Stimulated activated CD8-positive, alpha-beta memory T cell treated with anti-CD3 and anti-CD28 coated beads, Interleukin-2, amount 100 ng/mL, for 1 hour (primary cell): Measurements from ENCODE around the gene HOATZ.

Experiments
- DNase-seq, 2 donors: peaks; one replicate each; pipeline ENCODE4 v3.0.0-alpha.2; 2020; ENCODE audit warnings: low read depth in 2 of 2

HOATZ gene

DNA sequence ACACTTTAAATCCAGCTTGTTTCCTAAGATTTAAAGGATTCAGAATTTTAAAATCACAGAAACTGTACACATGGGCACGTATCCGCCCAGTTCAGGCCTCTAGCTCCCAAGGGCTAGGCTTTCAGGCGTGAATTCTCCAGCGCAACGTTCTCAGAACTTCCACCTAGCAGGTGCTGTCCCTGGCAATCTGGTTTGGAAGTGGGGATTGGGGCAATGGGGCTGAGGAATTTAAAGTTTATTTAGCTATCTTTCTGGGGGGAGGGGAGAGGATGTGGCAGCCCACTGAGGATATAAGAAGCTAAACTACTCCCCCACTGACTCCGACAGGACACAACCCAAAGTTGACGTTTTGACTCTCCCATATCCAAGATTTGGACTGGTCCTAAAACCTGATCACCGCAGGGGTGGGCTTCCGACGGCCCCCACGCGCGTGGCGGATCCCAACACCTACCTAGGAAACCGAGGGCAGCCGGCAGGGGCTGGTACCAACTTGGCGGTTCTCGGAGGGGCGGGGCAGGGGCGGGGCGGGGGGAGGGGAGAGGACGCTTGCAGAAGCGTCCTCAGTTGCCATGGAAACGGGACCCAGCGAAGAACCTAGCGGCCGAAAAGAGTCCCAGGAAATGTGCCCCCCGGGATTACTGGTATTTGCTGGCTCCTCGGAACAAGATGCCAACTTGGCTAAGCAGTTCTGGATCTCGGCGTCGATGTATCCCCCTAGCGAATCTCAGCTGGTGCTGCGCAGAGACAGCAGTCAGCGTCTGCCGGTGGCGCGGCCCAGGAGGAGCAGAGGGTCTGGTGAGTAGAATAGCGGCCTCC lies at the start of gene HOATZ:
Gene HOATZ, plus strand, starts transcription at position 563 of the 816 bp plus-strand sequence. Its CDS starts 7 bp downstream, at position 570.
- no peak for DNase-seq

DNA sequence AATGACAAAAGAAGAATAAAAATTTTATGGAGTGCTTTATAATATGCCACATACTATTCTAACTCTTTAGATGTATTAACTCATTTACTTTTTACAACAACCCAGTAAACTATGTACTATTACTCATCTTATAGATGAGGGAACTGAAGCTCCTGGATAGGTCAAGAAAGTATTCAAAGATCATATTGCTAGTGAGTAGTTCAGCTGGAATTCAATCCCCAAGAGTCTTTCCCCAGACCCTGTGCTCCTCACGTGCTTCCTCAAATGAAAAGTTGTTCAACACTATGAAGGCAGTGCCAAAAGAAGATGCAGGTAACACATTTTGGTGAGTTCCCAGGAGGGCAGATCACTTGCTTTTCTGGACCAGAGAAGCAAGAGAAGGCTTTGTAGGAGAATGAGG lies 49.2 kb upstream of the HOATZ start:
- DNase-seq = no peak

DNA sequence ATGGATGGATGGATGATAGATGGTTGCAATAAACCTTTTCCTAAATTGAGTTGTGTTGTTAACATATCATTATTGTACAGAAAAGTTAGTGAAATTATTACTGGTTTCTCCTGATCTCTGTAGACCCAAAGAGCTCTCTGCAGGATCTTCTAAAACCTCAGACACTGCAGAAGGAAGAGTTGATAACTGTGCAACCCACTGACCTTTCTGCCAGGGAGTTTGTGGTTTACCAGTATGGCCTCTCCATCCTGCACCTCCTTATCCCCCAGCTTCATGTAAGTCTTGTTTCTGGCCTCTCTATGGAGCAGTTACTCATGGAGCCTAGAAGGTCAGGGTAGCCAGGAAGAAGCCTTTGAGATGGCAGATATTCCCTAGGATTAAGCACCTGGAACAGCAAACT lies 48.0 kb upstream of the HOATZ start:
- no peak for DNase-seq

DNA sequence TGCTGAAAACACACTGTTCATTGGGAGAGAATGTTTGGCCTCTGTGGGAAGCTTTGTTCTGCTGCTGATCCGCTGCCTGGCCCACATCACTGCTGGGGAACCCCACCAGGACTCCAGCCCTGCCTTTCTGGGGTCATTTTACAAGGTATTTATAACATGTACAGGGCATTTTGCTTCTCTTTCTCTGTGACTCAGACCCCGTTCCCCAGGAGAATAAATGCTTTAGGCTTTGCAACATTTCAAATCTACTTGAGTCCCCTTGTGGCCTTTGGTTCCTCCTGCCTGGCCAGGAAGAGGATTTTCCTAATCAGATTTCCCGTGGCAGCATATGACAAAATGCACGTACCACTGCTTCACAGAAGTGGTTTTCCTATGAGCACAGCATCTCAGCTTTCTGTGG lies 45.4 kb upstream of the HOATZ start:
- no peak for DNase-seq

DNA sequence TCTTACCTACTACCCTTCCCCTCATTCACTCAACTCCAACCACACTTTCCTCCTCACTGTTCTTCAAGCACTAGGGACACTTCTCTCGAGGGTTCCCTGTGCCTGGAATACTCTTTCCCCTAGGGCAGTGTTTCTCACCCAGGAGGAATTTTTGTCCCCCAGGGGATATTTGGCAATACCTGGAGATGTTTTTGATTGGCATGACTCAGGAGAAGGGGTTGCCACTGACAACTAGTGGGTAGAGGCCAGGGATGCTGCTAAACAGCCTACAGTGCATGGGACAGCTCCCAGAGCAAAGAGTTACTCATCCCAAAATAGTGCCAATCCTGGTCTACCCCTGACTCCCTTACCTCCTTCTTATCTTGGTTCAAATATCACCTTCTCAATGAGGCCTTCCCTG lies 42.4 kb upstream of the HOATZ start:
- DNase-seq = no peak

DNA sequence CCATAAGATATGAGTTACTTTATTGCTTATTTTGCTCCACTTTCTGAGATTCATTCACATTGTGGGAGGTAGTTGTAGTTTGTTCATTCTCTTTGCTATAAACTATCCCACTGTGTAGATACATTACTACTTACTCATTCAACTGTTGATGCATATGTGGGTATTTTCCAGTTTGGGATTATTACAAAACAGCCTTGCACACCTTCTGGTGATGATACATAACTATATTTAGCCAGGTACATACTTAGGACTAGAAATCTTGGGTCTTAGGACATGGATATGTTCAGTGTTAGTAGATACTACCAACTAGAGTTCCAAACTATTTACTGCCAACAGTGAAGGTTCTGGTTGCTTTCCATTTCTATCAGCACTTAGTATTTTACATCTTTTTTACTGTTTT lies 40.1 kb upstream of the HOATZ start:
- DNase-seq = no peak

DNA sequence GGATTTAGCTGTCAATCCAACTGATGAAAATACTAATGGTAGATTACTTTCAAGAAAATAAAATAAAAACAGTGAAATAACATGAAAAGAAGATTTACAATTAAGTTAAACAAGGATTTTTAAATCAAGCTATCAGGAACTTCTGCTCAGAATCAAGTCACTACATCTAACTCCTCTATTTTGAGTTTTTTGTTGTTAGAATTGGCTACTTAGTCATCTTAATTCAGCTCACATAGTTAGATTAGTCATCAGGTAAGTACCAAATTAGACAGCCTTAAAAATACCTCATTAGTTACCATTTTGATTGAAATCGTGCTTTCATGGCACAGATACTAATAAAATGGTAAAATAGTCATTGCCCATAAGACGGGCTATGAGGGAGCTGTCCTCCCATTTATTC lies 38.2 kb upstream of the HOATZ start:
- DNase-seq = no peak

DNA sequence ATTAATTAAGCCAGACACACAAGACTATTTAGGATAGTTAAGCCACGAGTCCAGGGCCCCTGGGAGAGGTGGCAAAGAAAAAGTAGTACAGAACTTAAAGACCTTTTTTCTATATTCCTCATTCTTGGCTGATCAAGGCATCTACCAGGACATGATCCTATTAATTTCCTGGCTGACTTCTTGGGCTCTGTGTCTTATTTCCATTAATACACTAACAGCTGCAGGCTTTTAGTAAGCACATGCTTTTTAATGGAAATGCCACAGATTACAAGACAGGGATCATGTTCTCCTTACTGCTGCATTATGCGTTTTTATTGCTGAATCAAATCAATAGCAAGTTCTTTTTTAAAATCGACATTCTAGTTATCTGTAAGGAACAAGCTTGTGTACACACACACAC lies 37.6 kb upstream of the HOATZ start:
- no peak for DNase-seq

DNA sequence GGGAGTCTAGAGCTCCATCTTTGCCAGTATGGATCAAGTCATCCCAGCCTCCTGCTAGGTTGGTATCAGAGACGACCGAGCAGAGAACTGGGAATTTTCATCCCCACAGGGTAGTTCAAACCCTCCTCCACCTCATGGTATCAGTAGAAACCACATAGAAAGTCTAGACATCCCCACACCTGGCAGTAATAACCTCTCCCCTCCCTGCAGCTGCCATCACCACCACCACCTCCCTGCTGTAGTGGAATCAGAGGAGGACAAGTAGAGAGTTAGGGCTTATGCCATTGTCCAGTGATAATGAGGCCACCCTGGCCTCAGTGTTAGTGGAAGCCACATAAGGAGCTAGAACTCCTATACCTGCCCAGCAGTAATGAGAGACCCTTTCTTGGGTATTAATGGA lies 36.7 kb upstream of the HOATZ start:
- DNase-seq = no peak

DNA sequence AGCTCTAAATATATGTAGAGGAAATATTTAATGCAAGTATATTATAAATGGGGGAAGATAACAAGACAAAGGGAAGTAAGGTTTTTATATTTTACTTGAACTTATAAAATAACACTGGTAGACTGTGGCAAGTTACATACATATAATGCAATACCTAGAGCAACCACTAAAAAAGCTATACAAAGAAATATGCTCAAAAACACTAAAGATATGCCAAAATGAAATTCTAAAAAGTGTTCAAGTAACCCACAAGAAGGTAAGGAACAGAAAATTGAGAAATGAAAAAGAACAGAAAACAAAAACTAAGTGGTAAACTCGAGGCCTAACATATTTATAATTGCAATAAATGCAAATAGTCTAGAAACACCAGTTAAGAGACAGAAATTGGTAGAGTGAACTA lies 34.9 kb upstream of the HOATZ start:
- DNase-seq = no peak

DNA sequence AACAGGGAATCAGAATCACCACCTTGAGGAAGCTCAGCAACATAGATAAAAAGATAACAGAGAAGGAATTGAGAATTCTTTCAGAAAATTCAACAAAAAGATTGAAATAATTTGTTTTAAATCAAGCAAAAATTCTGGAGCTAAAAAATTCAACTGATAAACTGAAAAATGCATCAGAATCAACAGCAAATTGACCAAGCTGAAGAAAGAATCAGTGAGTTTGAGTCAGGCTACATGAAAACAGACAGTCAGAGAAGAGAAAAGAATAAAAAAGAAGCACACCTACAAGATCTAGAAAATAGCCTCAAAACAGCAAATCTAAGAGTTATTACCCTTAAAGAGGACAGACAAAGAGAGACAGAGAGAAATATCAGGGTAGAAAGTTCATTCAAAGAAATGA lies 31.1 kb upstream of the HOATZ start:
- DNase-seq = no peak

DNA sequence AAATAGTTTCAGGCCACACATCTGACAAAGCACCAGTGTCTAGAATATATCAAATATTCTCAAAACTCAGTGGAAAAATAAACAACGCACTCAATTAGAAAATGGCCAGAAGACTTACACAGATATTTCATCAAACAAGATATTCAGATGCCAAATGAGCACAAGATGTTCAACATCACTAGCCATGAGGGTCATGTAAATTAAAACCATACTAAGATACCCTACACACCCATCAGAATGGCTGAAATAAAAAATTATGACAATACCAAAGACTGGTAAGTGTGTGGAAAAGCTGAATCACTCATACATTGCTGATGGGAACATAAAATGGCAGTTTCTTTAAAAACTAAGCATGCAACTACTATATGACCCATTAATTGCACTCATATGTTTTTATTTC lies 24.1 kb upstream of the HOATZ start:
- DNase-seq = no peak

DNA sequence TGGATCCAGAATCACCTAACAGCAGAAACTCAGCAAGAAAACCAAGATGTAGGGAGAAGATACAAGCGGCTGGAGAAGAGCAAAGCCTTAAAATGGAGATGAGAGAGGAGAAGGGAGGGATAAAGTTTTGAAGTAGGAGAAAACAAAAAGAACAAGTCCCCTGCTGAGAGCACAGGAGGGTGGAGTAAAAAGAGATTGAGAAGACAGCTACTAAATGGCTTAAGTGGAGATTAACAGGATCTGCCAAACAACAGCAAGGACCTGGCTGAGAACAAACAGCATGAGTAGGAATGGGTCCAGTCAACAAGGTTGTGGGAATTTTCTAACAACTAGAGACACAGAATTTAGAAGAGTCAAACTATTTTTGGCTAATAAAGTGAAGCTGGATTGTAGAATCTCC lies 20.5 kb upstream of the HOATZ start:
- no peak for DNase-seq

DNA sequence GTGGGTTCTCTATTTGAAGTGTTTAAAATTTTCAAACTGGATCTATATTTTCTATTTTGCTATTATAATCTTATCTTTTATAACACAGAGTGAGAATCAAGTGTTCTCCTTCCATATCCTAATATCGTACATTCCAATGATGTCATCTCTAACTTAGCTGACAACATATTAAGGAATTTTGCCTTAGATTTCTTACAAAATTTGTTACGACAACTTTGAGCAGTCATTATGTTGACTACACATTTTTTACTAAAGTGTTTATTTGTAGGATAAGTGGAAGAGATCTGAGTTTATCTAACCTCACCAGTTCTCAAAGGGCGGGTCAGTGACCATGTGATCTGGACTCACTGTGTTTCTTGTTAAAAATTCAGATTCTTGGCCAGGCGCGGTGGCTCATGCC lies 15.1 kb upstream of the HOATZ start:
- no peak for DNase-seq

DNA sequence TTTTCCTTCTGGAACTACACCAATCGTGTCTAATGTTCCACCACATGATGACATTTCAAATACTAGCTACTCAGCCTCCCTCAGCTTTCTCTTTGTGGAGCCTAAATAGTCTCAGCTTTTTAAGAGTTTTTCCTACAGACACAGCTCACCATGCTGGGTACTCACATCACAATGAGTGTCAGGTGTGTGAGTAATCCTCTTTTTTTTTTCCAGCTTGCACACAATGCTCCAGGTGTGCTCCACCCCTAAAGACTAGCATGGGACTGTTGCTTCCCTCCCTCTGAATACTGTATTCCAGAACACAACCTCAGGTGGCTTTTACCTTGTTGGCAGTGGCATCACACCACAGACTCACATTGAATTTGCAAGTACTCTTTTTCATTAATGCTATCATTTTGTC lies 14.1 kb upstream of the HOATZ start:
- no peak for DNase-seq

DNA sequence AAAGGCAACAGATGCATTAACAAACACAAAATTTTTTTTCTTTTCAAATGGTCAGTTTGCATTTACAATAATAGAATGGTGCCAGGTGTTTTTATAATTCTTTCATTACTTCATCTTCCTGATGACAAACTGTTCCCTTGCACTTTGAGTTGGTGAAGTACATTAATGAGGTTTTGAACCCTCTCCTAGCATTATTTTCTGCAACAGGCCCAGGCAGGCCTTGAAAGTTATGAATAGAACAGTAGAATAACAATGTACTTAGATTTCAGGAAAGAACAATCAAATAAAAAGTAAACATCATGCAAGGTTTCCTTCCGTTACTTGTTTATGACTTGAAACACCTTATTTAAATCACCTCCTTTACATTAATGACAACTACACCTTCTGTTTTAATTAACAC lies 12.0 kb upstream of the HOATZ start:
- no peak for DNase-seq

DNA sequence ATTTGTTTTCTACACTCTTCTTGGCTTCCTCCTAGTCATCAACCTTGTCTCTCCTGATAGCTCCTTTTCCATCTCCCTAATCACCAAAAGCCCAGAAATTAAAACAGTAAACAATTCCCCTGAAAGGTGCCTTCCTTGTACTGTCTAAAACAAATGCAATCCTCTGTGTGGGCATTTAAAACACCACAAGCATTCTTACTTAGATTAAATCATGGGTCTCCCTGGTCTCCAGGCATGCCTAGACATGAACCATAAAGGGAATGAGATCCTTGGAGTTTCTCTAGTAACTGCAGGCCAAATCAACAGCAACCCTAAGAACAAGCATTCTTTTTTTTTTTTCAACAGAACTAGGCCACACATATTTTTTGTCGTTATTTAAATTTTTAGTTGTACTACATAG lies 4.3 kb upstream of the HOATZ start:
- no peak for DNase-seq

DNA sequence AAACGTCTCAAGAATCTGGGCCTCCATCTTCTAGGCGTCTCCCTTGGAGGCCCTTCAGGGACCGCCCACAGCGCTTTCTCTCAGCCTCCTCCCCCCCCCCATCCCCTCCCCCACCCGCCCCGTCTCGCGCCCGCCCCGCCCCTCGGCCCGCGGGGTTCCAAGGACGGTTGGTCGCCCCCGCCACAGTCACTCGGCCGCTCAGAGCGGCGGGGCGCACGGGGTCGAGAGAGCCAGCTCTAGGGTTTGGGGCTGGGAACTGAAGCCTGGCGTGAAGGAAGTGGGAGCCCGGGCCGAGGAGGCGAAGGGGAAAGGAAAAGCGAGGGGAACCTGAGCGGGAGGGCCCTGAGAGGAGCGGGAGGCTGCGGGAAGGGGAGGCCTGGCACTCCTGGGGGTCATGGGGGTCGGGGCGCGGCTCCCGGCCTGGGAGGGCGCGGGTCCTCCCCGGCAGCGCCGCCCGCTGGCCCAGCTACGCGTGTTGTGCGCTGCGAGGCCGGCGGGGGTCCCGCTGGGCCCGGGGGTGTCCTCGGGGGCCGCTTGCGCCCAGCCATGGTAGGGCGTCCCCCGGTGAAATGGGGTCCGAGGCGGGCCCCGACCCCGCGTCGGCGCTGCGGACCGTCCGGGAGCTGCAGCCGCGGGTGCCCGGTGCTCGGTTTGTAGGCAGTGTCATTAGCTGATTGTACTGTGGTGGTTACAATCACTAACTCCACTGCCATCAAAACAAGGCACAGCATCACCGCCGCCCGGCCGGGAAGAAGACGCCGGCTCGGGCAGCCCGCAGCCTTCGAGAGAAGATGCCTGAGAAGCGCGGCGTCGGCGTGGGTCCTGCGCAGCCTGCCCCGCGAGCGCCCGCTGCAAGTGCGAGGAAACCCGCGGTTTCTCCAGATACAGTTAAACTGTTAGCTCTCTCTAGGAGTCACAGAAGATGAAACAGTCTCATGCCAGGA lies 2.0 kb upstream of the HOATZ start, which contains the start of gene BTG4:
Gene BTG4, minus strand, starts transcription at position 91 of the 944 bp plus-strand sequence. CDS start 13,610 bp downstream, outside the sequence.
- DNase-seq = no peak

DNA sequence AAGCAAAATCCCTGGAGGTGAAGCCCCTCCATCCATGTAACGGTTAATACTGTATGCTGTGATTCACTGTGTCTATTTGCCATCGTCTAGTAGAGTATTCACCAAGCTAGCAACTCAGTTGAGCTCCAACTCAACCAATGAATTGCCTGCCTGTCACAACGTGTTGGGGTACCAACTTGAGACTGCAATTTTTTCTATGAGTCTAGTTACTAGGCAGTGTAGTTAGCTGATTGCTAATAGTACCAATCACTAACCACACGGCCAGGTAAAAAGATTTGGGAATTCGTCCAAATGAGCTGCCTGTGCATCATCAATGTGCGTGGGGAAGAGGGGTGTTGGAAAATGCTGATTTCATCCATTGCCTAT lies 1.4 kb upstream of the HOATZ start:
- DNase-seq = no peak

DNA sequence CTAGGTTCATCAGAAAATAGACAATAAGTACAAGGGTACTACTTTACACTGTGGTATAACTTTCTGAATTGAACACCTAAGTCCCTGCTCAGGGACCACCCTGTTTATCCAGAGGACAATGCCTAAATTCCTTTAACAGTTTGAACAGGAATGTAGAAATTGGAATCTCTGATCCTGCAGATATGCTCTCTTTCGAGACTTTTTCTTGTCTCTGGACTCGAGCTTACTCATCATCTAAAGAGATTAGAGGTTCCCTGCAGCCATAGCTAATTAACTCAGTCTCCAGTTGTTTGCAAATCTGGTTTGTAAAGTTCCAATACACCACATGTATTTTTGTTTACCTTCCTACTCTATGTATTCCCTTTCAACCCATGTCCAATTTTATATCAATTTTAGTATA lies 1.0 kb downstream of the HOATZ start:
- no peak for DNase-seq

DNA sequence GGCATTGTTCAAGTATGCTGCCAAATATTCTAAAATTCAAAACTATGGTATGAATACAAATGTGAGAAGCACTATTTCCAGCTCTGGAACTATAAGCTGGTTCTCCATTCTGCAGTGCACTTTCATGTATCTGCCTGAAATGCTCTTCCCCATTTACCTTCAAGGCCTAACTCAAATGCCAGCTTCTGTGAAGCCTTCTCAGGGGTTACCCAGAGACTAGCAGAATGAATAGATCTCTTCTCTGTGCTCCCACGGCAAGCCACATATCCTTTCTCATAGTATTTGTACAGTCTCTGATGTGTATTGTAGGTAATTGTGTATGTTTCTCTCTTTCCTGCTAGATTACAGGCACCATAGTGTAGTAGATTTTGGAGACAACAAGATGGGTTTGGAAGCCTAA lies 4.1 kb downstream of the HOATZ start:
- no peak for DNase-seq

DNA sequence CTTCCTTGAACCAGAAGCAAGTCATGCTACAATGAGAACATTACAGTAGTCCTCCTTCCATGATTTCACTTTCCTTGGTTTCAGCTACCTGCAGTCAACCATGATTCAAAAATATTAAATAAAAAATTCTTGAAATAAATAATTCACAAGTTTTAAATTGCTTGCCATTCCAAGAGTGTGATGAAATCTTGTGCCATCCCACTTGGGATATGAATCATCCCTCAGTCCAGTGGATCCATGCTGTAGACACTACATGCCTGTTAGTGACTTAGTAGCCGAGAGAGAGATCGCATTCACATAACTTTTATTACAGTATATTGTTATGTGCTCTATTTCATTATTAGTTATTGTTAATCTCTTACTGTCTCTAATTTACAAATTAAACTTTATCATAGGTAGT lies 6.0 kb downstream of the HOATZ start:
- DNase-seq = no peak

DNA sequence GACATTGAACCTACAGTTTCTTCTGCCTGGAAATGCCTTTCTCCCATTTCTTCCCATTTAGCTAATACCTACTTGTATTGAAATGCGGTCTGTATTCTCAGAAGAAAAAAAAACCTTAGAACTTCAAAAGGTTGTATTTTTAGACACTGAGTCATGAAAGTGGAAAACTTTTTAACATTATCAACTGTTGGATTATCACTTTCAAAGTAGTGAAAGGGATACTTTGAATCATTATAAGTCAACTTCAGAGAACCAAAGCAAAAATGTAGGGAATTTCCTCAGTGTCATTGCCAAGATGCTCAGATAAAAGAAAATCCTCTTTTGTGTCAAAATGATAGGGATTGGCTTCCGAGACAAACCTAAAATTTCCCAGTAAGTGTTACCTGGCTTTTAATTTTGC lies 6.6 kb downstream of the HOATZ start:
- DNase-seq = no peak
